GM19463 (cell line): Measurements from ENCODE around the gene SLC9A3.

Source experiments
- ATAC-seq: cut with Tn5 transposase; IDR thresholded peaks from one replicate; pipeline ENCODE4 v1.9.1; 2021; ENCODE audit warnings: mild to moderate bottlenecking, moderate library complexity; ENCODE audit not compliant: unreplicated experiment

Gene SLC9A3

GRCh38 chr5:555058-555623, 30.9 kb upstream of the SLC9A3 start:
- ATAC-seq = no peak

DNA sequence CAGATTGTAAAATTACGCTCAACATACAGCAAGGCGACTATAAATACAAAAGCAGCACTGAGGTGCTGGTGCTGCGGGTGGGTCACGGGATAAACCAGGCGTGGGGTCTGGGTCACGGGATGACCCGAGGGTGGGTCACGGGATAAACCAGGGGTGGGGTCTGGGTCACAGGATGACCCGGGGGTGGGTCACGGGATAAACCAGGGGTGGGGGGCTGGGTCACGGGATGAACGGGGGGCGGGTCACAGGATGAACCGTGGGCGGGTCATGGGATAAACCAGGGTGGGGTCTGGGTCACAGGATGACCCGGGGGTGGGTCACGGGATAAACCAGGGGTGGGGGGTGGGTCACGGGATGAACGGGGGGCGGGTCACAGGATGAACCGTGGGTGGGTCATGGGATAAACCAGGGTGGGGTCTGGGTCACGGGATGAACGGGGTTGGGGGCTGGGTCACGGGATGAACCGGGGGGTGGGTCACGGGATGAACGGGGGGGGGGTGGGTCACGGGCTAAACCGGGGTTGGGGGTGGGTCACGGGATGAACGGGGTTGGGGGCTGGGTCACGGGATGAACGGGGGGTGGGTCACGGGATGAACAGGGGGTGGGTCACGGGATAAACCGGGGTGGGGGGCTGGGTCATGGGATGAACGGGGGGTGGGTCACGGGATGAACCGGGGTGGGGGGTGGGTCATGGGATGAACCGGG, 30.2 kb upstream of the SLC9A3 start:
- no peak for ATAC-seq

- ATAC-seq = no peak
These were observed 29.6 kb upstream of the SLC9A3 start for GRCh38 chr5:553874-554273.

DNA sequence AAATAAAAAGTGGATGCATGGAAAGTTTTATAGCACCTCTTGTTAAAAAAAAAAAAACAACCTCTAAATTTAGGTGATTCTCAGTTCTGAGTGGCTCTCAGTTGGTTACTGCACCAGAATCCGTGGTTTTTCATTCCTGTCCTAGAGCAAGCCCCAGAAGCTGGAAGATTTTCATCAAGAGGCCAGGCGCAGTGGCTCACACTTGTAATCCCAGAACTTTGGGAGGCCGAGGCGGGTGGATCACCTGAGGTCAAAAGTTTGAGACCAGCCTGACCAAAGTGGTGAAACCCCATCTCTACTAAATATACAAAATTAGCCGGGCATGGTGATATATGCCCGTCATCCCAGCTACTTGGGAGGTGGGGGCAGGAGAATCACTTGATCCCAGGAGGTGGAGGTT, 27.2 kb upstream of the SLC9A3 start:
- ATAC-seq = no peak

DNA sequence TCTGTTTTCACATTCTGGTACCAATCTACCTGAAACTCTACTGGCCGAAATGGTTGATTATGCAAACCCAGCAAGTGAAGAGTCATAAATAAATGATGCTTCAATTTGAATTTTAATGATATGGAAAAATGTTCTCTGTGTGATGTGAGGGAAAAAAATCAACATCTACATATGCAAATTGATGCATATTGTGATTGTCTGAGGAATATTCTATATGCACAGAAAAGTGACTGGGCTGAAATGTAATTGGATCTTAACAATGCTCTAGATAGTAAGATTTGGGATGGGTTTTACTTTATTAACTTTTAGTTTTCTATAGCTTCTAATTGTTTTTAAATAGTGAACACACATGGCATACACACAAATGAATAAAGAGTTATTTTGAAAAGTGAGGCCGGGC, 25.0 kb upstream of the SLC9A3 start:
- no peak for ATAC-seq

- no peak for ATAC-seq
These were observed 24.0 kb upstream of the SLC9A3 start for GRCh38 chr5:548256-548655.

GRCh38 chr5:547086-547924, 23.1 kb upstream of the SLC9A3 start:
- ATAC-seq = no peak

- no peak for ATAC-seq
These were observed 22.2 kb upstream of the SLC9A3 start for GRCh38 chr5:546376-546908.

DNA sequence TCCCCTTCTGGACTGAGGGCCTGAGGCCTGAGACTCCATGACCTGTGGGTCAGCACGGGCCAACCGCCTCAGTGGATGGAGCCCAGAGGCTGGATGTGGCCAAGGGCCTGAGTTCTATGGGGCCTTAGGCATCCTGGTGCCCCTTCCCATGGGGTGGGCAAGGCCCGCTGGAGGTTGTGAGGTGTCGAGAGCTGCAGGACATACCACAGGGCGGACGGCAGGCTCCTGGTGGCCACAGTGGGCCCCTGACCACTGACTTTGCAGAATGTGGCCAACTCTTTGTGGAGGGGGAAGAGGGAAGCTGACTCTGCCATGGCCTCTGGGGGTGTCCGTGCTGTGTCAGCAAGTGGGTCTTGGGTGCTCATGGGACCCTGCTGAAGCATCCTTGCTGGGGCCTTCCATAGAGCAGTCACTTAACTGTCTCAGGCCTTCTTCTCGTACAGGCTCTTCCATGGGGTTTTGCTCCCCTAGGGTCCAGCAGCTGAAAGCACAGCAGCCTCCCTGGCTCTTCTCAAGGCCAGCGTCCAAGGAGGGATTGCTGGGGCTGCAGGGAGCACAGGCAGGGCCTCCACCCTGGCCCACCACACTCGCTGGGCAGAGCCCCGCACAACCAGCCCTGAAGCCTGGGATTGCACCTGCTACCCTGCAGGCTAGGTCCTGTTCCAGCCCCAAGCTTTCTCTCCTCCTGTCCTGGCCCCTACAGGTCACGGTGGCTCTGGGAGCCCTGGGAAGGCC, 21.6 kb upstream of the SLC9A3 start:
- no peak for ATAC-seq

DNA sequence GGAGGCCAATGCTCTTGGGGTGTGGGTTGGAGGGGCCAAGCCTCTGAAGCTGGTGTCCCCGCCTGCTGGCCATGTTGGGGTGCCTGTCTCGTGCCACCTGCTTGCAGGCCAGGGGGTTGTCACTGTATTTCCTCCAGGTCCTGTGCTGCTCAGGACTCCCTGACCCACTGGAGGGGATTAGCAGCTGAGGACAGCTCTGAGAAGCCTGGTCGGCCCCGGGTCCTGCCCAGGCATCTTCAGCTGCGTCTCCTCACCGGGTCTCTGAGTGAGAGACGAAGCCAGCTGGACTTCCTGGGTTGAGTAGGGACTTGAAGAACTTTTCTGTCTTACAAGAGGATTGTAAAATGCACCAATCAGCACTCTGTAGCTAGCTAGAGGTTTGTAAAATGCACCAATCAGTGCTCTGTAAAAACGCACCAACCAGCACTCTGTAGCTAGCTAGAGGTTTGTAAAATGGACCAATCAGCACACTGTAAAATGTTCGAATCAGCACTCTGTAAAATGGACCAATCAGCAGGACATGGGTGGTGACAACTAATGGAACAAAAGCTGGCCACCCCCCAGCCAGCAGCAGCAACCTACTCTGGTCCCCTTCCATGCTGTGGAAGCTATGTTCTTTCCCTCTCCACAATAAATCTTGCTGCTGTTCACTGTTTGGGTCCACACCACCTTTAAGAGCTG, 20.6 kb upstream of the SLC9A3 start:
- no peak for ATAC-seq

DNA sequence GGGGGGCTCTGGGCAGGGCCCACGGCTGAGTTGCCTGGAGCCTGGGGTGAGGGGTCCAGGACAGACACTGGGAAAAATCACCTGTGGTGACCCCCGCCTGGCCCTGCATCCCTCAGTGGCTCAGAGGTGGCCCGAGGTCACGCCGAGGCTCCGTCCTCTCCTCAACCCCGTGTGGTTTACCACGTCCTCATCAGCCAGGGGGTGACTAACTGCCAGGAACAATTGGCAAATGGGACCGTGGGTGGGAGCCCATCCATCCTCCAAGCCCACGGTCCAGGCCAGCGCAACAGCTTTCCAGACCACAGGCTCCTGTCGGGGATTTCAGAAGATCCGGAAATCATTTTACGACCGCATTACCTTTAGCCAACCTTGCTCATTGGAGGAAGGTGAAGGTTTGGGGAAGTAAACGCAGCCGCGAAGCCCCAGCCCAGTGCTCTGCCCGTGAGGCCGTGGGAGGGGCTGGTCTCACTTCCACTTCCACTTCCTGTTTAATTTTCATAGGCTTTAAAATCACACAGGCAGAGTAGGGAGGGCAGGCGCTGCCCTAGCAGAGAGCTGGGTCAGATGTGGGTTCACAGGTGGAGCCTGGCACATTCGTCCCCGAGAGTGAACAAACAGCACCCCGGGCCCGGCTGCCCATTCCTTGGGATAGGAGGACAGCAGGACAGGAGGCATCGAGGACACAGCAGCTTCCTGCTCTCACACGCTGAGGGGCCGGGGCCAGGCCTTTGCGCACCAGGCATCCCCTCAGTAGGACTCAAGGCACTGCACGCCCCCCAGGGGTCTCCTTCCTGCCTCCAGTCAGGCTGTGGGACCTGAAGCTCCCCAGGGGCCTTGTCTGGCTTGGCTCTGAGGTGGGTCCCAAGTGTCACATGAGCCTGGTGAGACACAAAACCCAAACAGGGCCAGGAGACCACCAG, 19.8 kb upstream of the SLC9A3 start:
- ATAC-seq = peak; percentile 94

GRCh38 chr5:543351-543750, 19.1 kb upstream of the SLC9A3 start:
- no peak for ATAC-seq

DNA sequence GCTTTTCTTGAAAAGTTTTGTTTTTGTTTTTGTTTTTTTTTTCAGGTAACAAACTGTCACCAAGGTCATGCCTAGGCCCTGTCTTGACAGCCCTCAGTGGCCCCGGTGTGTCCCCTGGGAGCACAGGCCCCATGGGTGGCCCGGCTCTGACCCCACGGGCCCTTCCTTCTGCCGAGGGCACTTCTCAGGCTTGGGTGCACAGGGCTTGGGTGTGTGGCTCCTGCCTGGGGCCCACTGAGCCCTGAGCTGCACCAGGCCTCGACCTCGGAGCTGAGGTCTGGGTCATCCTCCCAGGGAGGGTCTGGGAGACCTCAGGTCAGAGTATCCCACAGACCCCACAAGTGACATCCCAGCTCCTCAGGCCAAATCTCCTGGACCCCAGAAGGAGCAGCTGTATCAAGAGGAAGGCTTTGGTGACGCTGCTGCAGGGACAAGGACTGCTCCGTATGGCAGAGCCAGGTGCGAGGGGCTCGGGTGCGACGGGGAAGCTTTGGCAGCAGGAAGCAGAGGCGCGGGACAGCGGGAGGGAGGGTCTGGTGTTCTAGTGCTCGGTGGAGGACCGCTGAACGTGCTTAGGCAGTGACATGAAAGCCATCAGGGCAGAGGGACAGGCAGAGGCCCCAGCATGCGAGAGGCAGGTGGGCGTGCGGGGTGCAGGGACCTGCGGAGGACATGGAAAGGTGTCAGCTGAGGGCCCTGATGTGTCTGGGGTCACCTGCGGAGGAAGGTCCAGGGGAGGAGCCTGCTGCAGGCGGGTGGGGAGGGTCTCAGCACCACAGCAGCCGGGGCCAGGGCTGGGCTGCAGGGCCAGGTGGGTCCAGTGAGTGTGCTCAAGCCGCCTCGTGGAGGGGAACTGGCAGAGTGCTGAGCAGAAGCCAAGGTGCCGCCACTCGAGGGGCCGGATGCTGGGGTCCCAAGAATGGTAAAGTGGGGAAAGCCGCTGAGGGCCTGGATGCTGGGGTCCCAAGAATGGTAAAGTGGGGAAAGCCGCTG, 18.4 kb upstream of the SLC9A3 start:
- ATAC-seq = no peak

DNA sequence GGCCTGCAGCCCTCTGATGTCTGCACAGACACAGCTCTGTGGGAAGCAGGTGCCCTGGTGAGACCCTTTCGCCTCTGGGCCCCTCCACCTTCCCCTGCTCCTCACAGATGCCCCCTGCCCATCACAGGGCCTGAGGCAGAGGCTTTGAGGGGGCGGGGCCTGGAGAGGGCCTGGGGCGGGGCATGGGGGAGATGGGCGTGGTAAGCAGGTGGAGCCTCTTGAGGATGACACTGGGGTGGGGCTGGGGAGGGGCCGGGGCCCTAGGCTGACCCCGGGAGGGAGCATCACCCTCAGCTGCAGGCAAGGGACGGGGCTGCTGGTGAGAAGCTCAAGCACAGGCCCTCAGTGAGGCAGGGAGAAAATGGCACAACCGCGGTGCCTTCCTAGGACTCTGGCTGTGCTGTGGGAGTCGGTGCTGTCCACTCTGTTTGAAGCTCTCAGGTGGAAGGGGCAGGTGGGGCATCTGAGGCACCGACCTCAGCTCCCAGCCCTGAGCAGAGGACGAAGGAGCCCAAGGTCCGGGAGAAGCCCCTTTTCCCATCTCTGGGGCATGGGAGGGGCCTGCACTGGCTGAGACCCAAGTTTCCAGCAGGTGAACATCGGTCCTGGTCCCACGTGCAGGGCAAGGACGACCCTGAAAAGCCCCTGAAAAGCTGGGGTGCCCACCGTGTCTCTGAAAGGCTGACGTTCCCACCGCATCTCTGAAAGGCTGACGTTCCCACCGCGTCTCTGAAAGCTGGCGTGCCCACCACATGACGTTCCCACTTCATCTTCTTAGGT, 17.5 kb upstream of the SLC9A3 start:
- ATAC-seq = no peak

DNA sequence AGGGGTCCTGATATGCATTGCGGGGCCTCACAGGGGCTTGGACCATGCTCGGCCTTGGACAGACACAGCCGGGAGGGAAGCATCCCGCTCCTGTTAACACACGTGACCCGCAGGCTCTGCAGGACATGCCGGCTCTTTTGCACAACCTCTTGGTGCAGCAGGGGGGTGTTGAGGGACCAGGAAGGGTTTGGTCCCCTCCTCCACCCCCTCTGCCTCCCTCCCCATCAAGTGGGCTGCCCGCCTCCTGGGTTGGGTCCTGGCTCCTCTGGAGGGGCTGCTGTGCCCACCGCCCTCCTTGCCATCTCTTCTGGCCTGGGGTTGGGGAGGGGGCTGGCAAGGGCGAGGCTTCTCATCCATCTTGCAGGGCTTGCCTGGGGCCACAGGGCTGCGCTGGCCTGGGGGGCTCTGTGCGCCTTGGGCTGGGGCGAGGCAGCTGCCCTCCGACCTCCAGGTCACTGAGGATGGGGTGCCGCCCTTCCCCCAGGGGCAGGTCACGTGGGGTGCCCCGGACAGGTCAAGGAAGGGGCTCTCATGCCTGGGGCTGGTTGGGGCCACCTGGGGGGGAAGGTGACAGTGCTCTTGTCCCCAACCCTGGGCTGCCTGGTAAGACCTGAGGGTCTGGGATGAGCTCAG, 16.8 kb upstream of the SLC9A3 start:
- no peak for ATAC-seq

GRCh38 chr5:540071-540905, 16.0 kb upstream of the SLC9A3 start:
- no peak for ATAC-seq
